Gastrocnemius medialis (tissue), 4 donors: ENCODE measurements around the gene RASSF5. TPM values are rescaled to one million over a fixed set of nuclear protein-coding genes. Genes with fewer than 3 reads are reported as not detected.

Source experiments
- ATAC-seq, 2 donors: fragments of 150-250 bp; one replicate each; pipeline ENCODE4 v1.9.1; 2016
- DNase-seq, 2 donors: peaks; one replicate each; pipeline ENCODE4 v3.0.0-alpha.2; 2019
- H3K27ac ChIP-seq, 4 donors: fragments of 200-600 bp; sonication (generic); 1 replicate in 1 of 4; 2 replicates in 3 of 4; pipeline ENCODE4 v1.5.1; 2016 to 2018; ENCODE audit warnings: mild to moderate bottlenecking in 2 of 4, moderate library complexity in 1 of 4
- H3K27me3 ChIP-seq, 3 donors: fragments of 200-600 bp; sonication (generic) in 2 of 3; 1 replicate in 1 of 3; 2 replicates in 2 of 3; pipeline versions ENCODE4 v1.5.1 to v1.6.0; 2016 to 2019; ENCODE audit warnings: mild to moderate bottlenecking in 1 of 3, moderate library complexity in 1 of 3
- H3K36me3 ChIP-seq, 2 donors: fragments of 200-600 bp; sonication (generic) in 1 of 2; one replicate each; pipeline ENCODE4 v1.5.1; 2017 to 2018
- H3K4me1 ChIP-seq, 2 donors: fragments of 200-600 bp; sonication (generic) in 1 of 2; one replicate each; pipeline ENCODE4 v1.5.1; 2016 to 2017; ENCODE audit warnings: mild to moderate bottlenecking in 2 of 2
- H3K4me3 ChIP-seq, 4 donors: fragments of 200-600 bp; sonication (generic) in 3 of 4; 1 replicate in 1 of 4; 2 replicates in 3 of 4; pipeline ENCODE4 v1.5.1; 2016 to 2019; ENCODE audit warnings: mild to moderate bottlenecking in 2 of 4
- H3K9me3 ChIP-seq, 3 donors: fragments of 200-600 bp; sonication (generic) in 2 of 3; 1 replicate in 1 of 3; 2 replicates in 2 of 3; pipeline ENCODE4 v1.5.1; 2016 to 2019
- POLR2A ChIP-seq, 2 donors: fragments of 450-650 bp; IDR thresholded peaks; one replicate each; pipeline ENCODE4 v1.6.1; 2017; ENCODE audit warnings: antibody characterized with exemption in 2 of 2, mild to moderate bottlenecking in 2 of 2, moderate library complexity in 2 of 2
- in situ Hi-C, 4 donors: fragments of 200-750 bp; cut with MboI; loops; one replicate each; pipeline versions ENCODE4 v1.15.0 to v1.8.0; 2017; ENCODE audit warnings: low sequenced_read_pairs in 4 of 4
- intact Hi-C: fragments of 100-400 bp; cut with DNase I; formaldehyde crosslinking; loops from one replicate; pipeline ENCODE4 v1.15.1; 2023; ENCODE audit warnings: low total_unique reads
- total RNA-seq, 4 donors: library from RNA; depleted of rRNA; stranded (reverse); fragments of >200 nt; gene quantifications; one replicate each; pipeline versions ENCODE4 v1.1.0 to v1.2.3, GENCODE V29; 2016
- TF ChIP-seq, protein P1 (sequence below), 5 experiments: fragments of 450-650 bp in 3 of 5; fragments of 200-600 bp in 2 of 5; sonication (generic) in 2 of 5; IDR thresholded peaks in 4 of 5; conservative IDR thresholded peaks in 1 of 5; 1 replicate in 4 of 5; 2 replicates in 1 of 5; pipeline ENCODE4 v1.5.1; 2016 to 2019; ENCODE audit warnings: antibody characterized with exemption in 5 of 5, mild to moderate bottlenecking in 3 of 5, moderate library complexity in 3 of 5

The RASSF5 gene
- total RNA-seq, 4 donors from 2014 or later = 5.9 to 15.9 (median 9.4) TPM

DNA sequence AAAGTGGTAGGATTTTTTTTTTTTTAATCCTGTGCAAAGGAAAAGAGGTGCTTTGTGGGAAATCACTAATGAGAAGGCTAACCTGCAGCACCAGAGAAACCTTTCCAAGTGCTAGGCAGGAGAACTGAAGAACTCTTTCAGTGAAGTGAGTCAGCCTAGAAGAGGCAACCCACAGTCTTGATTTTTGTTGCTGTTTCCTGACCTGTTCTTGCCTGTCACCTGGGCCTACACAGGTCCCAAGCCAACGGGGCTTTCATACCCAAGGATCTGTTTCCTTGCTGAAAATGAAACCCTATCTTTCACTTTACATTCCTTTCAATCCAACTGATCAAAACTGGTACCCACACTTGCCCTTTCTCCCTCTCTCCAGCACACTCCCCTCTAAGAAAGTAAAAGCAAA lies 44.2 kb upstream of the RASSF5 start:
- intact Hi-C loops (no loop called here), in situ Hi-C loops (no loop called here)
- Histone ChIP-seq H3K9me3 (no peaks in the 10 kb centered on the region), H3K27me3 (peaks cover 0 to 3% (median under 1%) of the 10 kb centered on the region in 3 donors), H3K27ac (no peak overlapping the region), H3K4me3 (no peak overlapping the region), H3K36me3 (no peaks in the 10 kb centered on the region), H3K4me1 (peaks cover 0 to 15% of the 10 kb centered on the region in 2 donors)
- DNase-seq (no peak), ATAC-seq (no peak)
- TF ChIP-seq, protein P1, sequence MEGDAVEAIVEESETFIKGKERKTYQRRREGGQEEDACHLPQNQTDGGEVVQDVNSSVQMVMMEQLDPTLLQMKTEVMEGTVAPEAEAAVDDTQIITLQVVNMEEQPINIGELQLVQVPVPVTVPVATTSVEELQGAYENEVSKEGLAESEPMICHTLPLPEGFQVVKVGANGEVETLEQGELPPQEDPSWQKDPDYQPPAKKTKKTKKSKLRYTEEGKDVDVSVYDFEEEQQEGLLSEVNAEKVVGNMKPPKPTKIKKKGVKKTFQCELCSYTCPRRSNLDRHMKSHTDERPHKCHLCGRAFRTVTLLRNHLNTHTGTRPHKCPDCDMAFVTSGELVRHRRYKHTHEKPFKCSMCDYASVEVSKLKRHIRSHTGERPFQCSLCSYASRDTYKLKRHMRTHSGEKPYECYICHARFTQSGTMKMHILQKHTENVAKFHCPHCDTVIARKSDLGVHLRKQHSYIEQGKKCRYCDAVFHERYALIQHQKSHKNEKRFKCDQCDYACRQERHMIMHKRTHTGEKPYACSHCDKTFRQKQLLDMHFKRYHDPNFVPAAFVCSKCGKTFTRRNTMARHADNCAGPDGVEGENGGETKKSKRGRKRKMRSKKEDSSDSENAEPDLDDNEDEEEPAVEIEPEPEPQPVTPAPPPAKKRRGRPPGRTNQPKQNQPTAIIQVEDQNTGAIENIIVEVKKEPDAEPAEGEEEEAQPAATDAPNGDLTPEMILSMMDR (IDR thresholded peaks at IDR 0.05 in 4 of 5, conservative IDR thresholded peaks at IDR 0.05 in 1 of 5) = no peak
- TF ChIP-seq POLR2A (IDR thresholded peaks at IDR 0.05) = no peak

DNA sequence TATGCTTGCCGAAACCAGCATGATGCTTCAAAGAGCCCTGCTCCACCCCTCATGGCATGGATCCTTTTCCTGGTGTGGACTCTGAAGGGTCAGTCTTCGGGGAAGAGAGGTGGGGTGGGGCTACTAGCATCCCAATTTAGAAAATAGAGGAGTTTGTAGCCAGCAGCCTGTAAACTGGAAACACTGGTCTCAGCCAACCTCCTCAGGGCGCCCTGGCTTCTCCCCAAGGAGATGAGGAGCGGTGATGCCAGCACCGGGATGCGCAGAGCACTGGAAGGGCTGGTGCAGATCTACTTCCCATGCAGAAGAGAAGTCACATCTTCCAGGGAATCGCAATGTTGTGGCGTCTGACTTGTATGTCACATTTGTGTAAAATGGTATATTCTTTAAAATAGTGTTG lies 43.4 kb upstream of the RASSF5 start:
- intact Hi-C loops (no loop called here), in situ Hi-C loops (no loop called here)
- H3K4me1 ChIP-seq = peaks cover 0 to 15% of the 10 kb centered on the region in 2 donors
- no peak for ATAC-seq
- no peak for DNase-seq
- H3K9me3 ChIP-seq = no peaks in the 10 kb centered on the region
- H3K27ac ChIP-seq = no peak overlapping the region
- no peak for TF ChIP-seq POLR2A (IDR thresholded peaks at IDR 0.05)
- TF ChIP-seq, protein P1 (IDR thresholded peaks at IDR 0.05 in 4 of 5, conservative IDR thresholded peaks at IDR 0.05 in 1 of 5) = no peak
- no peaks in the 10 kb centered on the region for H3K36me3 ChIP-seq
- H3K4me3 ChIP-seq = no peak overlapping the region
- peaks cover 0 to 8% (median 3%) of the 10 kb centered on the region in 3 donors for H3K27me3 ChIP-seq

- Histone ChIP-seq H3K27ac (no peak overlapping the region), H3K4me1 (peaks cover 0 to 15% of the 10 kb centered on the region in 2 donors), H3K36me3 (no peaks in the 10 kb centered on the region), H3K9me3 (no peaks in the 10 kb centered on the region), H3K27me3 (peaks cover under 1 to 10% (median 3%) of the 10 kb centered on the region in 3 donors), H3K4me3 (no peak overlapping the region)
- intact Hi-C loops (no loop called here), in situ Hi-C loops (no loop called here)
- ATAC-seq = peak; percentile 33 to 63
- no peak for DNase-seq
- TF ChIP-seq, protein P1 (IDR thresholded peaks at IDR 0.05 in 4 of 5, conservative IDR thresholded peaks at IDR 0.05 in 1 of 5) = no peak
- TF ChIP-seq POLR2A (IDR thresholded peaks at IDR 0.05) = no peak
Observed at GRCh38 chr1:206464456-206464964, 42.8 kb upstream of the RASSF5 start.

GRCh38 chr1:206465951-206466350 lies 41.4 kb upstream of the RASSF5 start:
- in situ Hi-C loops (no loop called here), intact Hi-C loops (no loop called here)
- no peaks in the 10 kb centered on the region for H3K9me3 ChIP-seq
- ATAC-seq (no peak), DNase-seq (no peak)
- TF ChIP-seq POLR2A (IDR thresholded peaks at IDR 0.05) = no peak
- TF ChIP-seq, protein P1 (IDR thresholded peaks at IDR 0.05 in 4 of 5, conservative IDR thresholded peaks at IDR 0.05 in 1 of 5) = no peak
- H3K27ac ChIP-seq = no peak overlapping the region
- H3K36me3 ChIP-seq = no peaks in the 10 kb centered on the region
- peaks cover 6% of the 10 kb centered on the region in 2 donors for H3K4me1 ChIP-seq
- H3K27me3 ChIP-seq = peaks cover 5 to 10% (median 5%) of the 10 kb centered on the region in 3 donors
- H3K4me3 ChIP-seq = no peak overlapping the region
